Testis (tissue), 2 donors: ENCODE measurements around the gene KRT77.

Source experiments
- POLR2A ChIP-seq: fragments of 450-650 bp; IDR thresholded peaks from one replicate; pipeline ENCODE4 v1.6.1; 2017; ENCODE audit warnings: antibody characterized with exemption, mild to moderate bottlenecking, moderate library complexity
- TF ChIP-seq, protein P1 (sequence below), 3 experiments: fragments of 450-650 bp in 2 of 3; fragments of 200-600 bp in 1 of 3; sonication (generic) in 1 of 3; IDR thresholded peaks; one replicate each; pipeline ENCODE4 v1.5.1; 2016 to 2019; ENCODE audit warnings: antibody characterized with exemption in 3 of 3, mild to moderate bottlenecking in 2 of 3, moderate library complexity in 1 of 3

DNA sequence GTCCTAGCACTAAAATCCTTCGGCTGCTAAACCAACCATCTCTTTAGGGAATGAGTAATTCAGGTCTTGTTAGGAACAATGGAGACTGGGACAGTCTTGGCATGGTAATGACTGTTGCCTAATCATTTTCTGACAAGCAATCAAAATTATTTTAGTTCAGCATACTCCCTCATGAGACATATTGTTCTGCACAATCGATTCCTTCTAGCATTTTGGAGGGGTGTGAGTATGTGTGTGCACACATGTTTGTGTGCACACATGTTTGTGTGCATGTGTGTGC lies 21.0 kb downstream of the KRT77 start:
- TF ChIP-seq POLR2A: no peak
- TF ChIP-seq, protein P1, sequence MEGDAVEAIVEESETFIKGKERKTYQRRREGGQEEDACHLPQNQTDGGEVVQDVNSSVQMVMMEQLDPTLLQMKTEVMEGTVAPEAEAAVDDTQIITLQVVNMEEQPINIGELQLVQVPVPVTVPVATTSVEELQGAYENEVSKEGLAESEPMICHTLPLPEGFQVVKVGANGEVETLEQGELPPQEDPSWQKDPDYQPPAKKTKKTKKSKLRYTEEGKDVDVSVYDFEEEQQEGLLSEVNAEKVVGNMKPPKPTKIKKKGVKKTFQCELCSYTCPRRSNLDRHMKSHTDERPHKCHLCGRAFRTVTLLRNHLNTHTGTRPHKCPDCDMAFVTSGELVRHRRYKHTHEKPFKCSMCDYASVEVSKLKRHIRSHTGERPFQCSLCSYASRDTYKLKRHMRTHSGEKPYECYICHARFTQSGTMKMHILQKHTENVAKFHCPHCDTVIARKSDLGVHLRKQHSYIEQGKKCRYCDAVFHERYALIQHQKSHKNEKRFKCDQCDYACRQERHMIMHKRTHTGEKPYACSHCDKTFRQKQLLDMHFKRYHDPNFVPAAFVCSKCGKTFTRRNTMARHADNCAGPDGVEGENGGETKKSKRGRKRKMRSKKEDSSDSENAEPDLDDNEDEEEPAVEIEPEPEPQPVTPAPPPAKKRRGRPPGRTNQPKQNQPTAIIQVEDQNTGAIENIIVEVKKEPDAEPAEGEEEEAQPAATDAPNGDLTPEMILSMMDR (IDR thresholded peaks at IDR 0.05): no peak
